KMS-11 (cell line): ENCODE data around the gene TDP1.

Experiments used
- H2AFZ ChIP-seq: fragments of 200-600 bp; sonication (generic); 2 replicates; pipeline ENCODE4 v1.6.1; 2016; ENCODE audit warnings: antibody characterized with exemption, mixed run types, low read depth
- H3K27ac ChIP-seq: fragments of 200-600 bp; sonication (generic); 2 replicates; pipeline ENCODE4 v1.6.1; 2016; ENCODE audit warnings: mild to moderate bottlenecking, mixed run types
- H3K27me3 ChIP-seq: fragments of 200-600 bp; sonication (generic); 2 replicates; pipeline ENCODE4 v1.6.1; 2017; ENCODE audit warnings: mild to moderate bottlenecking, low read depth, mixed run types, moderate library complexity; ENCODE audit not compliant: insufficient read depth
- H3K36me3 ChIP-seq: fragments of 200-600 bp; sonication (generic); 2 replicates; pipeline ENCODE4 v1.6.1; 2017; ENCODE audit warnings: mild to moderate bottlenecking, mixed run types; ENCODE audit not compliant: insufficient read depth
- H3K4me1 ChIP-seq: fragments of 200-600 bp; sonication (generic); 2 replicates; pipeline ENCODE4 v1.6.1; 2016; ENCODE audit warnings: mild to moderate bottlenecking, low read depth, mixed run types; ENCODE audit not compliant: poor library complexity, severe bottlenecking
- H3K4me2 ChIP-seq: fragments of 200-600 bp; sonication (generic); 2 replicates; pipeline ENCODE4 v1.7.0; 2016; ENCODE audit warnings: mild to moderate bottlenecking, mixed run types
- H3K4me3 ChIP-seq: fragments of 200-600 bp; sonication (generic); IDR thresholded peaks from 2 replicates; pipeline ENCODE4 v1.6.1; 2017; ENCODE audit warnings: low read depth, low read length, mixed read lengths; ENCODE audit not compliant: insufficient read depth
- H3K79me2 ChIP-seq: fragments of 200-600 bp; sonication (generic); 2 replicates; pipeline ENCODE4 v1.6.1; 2016; ENCODE audit warnings: low read depth, mixed run types; ENCODE audit not compliant: insufficient read depth
- H3K9ac ChIP-seq: fragments of 200-600 bp; sonication (generic); 2 replicates; pipeline ENCODE4 v1.6.1; 2016; ENCODE audit warnings: mild to moderate bottlenecking, mixed run types
- H4K20me1 ChIP-seq: fragments of 200-600 bp; sonication (generic); 2 replicates; pipeline ENCODE4 v1.6.1; 2016; ENCODE audit warnings: mild to moderate bottlenecking, mixed run types; ENCODE audit not compliant: insufficient read depth
- TF ChIP-seq, protein P1 (sequence below): fragments of 200-600 bp; sonication (generic); conservative IDR thresholded peaks from 2 replicates; pipeline ENCODE4 v1.6.1; 2017; ENCODE audit warnings: low read depth, mild to moderate bottlenecking, antibody characterized with exemption, low read length, moderate library complexity, mixed read lengths

TDP1 gene

DNA sequence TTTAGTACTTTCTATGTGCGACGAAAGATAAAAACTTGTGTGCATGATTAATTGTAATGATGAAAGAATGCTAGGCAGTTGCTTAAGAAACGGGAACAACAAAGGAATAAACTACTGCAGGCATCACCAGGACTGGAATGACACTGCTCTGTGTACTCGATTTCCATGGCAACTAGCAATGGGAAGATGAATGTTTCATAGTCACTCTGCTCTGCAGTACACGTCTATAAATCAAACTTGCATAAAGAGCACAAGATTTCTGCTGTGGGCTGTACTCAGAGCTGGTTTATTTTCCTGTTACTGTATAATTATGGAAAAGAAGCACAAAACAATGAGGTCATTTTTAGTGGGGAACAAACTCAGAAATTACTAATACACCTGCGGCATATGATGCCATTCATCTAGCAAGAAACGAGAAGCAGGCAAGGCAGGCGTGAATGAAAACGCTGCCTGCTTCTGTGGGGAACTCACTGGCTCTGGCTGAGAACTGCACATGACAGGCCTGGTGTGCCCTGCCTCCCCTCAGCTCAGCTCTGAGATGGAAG, 43.0 kb upstream of the TDP1 start:
- TF ChIP-seq, protein P1, sequence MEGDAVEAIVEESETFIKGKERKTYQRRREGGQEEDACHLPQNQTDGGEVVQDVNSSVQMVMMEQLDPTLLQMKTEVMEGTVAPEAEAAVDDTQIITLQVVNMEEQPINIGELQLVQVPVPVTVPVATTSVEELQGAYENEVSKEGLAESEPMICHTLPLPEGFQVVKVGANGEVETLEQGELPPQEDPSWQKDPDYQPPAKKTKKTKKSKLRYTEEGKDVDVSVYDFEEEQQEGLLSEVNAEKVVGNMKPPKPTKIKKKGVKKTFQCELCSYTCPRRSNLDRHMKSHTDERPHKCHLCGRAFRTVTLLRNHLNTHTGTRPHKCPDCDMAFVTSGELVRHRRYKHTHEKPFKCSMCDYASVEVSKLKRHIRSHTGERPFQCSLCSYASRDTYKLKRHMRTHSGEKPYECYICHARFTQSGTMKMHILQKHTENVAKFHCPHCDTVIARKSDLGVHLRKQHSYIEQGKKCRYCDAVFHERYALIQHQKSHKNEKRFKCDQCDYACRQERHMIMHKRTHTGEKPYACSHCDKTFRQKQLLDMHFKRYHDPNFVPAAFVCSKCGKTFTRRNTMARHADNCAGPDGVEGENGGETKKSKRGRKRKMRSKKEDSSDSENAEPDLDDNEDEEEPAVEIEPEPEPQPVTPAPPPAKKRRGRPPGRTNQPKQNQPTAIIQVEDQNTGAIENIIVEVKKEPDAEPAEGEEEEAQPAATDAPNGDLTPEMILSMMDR: no peak
- Histone ChIP-seq H3K79me2 (no peaks in the 10 kb centered on the region), H3K27ac (no peak overlapping the region), H3K4me2 (no peak overlapping the region), H3K27me3 (no peaks in the 10 kb centered on the region), H2AFZ (no peak overlapping the region), H3K9ac (no peak overlapping the region), H3K36me3 (no peaks in the 10 kb centered on the region), H3K4me3 (no peak overlapping the region), H3K4me1 (no peaks in the 10 kb centered on the region), H4K20me1 (no peaks in the 10 kb centered on the region)

DNA sequence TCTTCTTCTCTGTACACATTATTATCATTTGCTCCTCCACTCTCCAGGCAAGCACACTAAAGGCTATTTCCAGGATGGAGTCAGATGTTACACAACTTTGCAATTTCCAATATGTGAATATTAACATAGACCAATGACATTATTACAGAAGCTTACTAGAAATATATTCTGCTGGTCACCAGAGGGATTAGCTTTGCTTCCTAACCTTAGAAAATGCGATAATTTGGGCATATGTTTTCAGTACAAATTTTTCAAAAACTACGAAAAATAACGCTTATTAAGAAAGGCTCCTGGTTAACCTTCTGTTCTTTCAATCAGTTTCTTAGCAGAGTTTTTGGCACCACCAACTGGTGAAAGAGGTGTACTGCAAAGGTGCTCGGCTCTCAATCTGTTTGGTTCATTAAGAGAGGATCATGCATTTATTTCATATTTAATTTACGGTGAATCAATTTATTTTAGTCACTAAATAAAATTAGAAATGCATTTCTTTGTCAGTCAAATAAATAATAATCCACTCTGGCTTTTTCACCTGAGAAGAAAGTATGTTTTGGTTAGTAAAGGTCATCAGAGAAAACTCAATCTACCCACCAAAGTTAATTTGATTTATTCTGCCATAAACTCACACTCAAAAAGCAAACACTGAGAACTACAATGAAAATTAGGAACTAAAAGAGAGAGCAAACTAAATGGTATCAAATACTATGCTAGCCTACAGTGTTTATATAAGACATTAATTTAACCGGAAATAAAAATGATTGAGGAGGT, 40.4 kb upstream of the TDP1 start:
- Histone ChIP-seq H3K79me2 (no peaks in the 10 kb centered on the region), H3K9ac (no peak overlapping the region), H4K20me1 (no peaks in the 10 kb centered on the region), H3K27me3 (no peaks in the 10 kb centered on the region), H3K36me3 (no peaks in the 10 kb centered on the region), H3K27ac (no peak overlapping the region), H3K4me2 (no peak overlapping the region), H3K4me3 (no peak overlapping the region), H3K4me1 (no peaks in the 10 kb centered on the region), H2AFZ (no peak overlapping the region)
- TF ChIP-seq, protein P1: peak; percentile 79

DNA sequence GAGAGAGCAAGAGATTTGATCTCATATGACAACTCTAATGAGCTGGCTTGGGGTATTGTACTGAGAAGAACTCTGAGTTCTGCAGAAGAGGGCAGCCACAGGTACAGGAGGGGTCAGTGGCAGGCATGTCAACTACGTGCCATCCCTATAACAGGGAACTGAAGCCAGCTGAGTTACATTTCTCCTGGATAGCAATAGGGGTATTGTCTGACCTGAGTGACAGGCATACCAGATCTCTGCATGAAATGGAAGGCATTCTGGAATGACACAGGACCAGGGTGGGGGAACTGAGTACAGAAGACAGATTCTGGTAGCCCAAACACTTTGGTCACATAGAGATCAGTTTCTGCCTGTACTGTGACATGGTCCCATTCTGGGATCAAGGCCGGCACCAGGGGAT, 37.0 kb upstream of the TDP1 start:
- TF ChIP-seq, protein P1: no peak
- H4K20me1 ChIP-seq: no peaks in the 10 kb centered on the region
- H3K79me2 ChIP-seq: no peaks in the 10 kb centered on the region
- H3K4me2 ChIP-seq: no peak overlapping the region
- H3K9ac ChIP-seq: no peak overlapping the region
- no peaks in the 10 kb centered on the region for H3K36me3 ChIP-seq
- H3K4me1 ChIP-seq: no peaks in the 10 kb centered on the region
- H3K4me3 ChIP-seq: no peak overlapping the region
- H3K27ac ChIP-seq: no peak overlapping the region
- H3K27me3 ChIP-seq: no peaks in the 10 kb centered on the region
- H2AFZ ChIP-seq: no peak overlapping the region

DNA sequence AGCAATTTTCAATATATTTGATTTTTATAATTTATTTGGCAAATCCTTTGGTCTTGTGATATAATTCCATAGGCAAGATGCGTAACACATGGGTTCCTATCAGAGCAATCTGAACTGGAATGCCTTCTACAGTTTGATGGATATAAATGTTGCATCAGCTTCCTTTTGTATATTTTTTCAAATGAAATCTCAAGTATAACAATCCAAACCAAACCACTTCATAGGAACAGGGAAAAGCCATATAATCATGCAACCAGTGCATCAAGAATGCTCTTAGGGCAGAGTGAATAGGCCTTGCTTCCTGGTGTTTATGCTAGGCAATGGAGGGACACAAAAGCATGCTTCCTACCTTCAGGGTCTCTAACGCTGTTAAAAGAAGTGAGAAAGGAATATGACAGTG, 35.7 kb upstream of the TDP1 start:
- no peaks in the 10 kb centered on the region for H3K36me3 ChIP-seq

More for the DNA sequence above, 35.7 kb upstream of the TDP1 start:
- Histone ChIP-seq H3K4me2 (no peak overlapping the region), H3K4me1 (no peaks in the 10 kb centered on the region), H3K27ac (no peak overlapping the region), H4K20me1 (no peaks in the 10 kb centered on the region), H3K9ac (no peak overlapping the region), H3K4me3 (no peak overlapping the region), H2AFZ (no peak overlapping the region), H3K27me3 (no peaks in the 10 kb centered on the region), H3K79me2 (no peaks in the 10 kb centered on the region)
- TF ChIP-seq, protein P1: no peak
